K562 (cell line): Measurements from ENCODE around the gene EGLN3. TPM values are rescaled to one million over a fixed set of nuclear protein-coding genes. Genes with fewer than 3 reads are reported as not detected.

ENCODE experiments used
- ATAC-seq: fragments of 200-7000 bp; cut with Tn5 transposase; 3 replicates; pipeline ENCODE4 v1.9.1; 2020; ENCODE audit warnings: moderate library complexity
- BruUV-seq: library from RNA; stranded (reverse); fragments of 400-500 nt; replicated peaks from 2 replicates; lab custom pipeline; 2021; lab: Mats Ljungman, UMichigan
- CTCF ChIA-PET: fragments of 300-600 bp; formaldehyde crosslinking; extraction: SDS; loops from one replicate; lab custom pipeline; 2021; ENCODE audit warnings: low intra/inter-chr PET ratio; lab: Yijun Ruan, JAX
- POLR2A ChIA-PET: fragments of 300-600, 350-650 bp; sonication (Branson Sonifier 250); formaldehyde crosslinking; extraction: SDS; loops from one replicate; lab custom pipeline; 2021; ENCODE audit warnings: antibody characterized with exemption, inconsistent platforms; lab: Yijun Ruan, JAX
- DNase-seq, 4 experiments: peaks; one replicate each; pipeline versions ENCODE4 v3.0.0 to v3.0.0-alpha.2; 2011 to 2018; ENCODE audit warnings: low spot score in 3 of 4, mixed read lengths in 3 of 4; ENCODE audit errors: extremely low read depth in 1 of 4
- FAIRE-seq: peaks from 2 replicates; lab custom pipeline; 2011; peaks lifted over from hg19 to GRCh38; lab: Jason Lieb, UNC
- H2AFZ ChIP-seq: 2 replicates; pipeline ENCODE4 v1.6.0; 2011; ENCODE audit warnings: low read depth, low read length, control low read depth, inconsistent platforms
- H3K27ac ChIP-seq: fragments of 200-600 bp; 3 replicates; pipeline ENCODE4 v1.8.0; 2011; ENCODE audit warnings: low read depth, mild to moderate bottlenecking, control low read depth, inconsistent platforms, low read length, moderate library complexity, mixed read lengths; ENCODE audit errors: extremely low read depth
- H3K27me3 ChIP-seq, 2 experiments: fragments of 300-600 bp in 1 of 2; 2 replicates in 1 of 2; 3 replicates in 1 of 2; pipeline versions ENCODE4 v1.6.0 to v1.8.0; 2011; ENCODE audit warnings: inconsistent platforms in 2 of 2, low read length in 2 of 2, mild to moderate bottlenecking in 1 of 2, mixed read lengths in 1 of 2, moderate library complexity in 1 of 2; ENCODE audit not compliant: control insufficient read depth in 2 of 2, insufficient read depth in 2 of 2
- H3K36me3 ChIP-seq: fragments of 300-600 bp; 3 replicates; pipeline ENCODE4 v1.8.0; 2011; ENCODE audit warnings: mild to moderate bottlenecking, low read length, inconsistent platforms; ENCODE audit not compliant: control insufficient read depth, insufficient read depth
- H3K4me1 ChIP-seq, 2 experiments: fragments of 200-600 bp in 1 of 2; replicated peaks in 1 of 2; 2 replicates in 1 of 2; 3 replicates in 1 of 2; pipeline versions ENCODE4 v1.5.1 to v1.8.0; 2011; ENCODE audit warnings: inconsistent platforms in 2 of 2, low read length in 2 of 2, mild to moderate bottlenecking in 1 of 2, mixed read lengths in 1 of 2, moderate library complexity in 1 of 2; ENCODE audit not compliant: control insufficient read depth in 2 of 2, insufficient read depth in 2 of 2
- H3K4me2 ChIP-seq: 2 replicates; pipeline ENCODE4 v1.6.1; 2011; ENCODE audit warnings: low read length, control low read depth, inconsistent platforms, mixed read lengths; ENCODE audit not compliant: insufficient read depth
- H3K4me3 ChIP-seq: fragments of 200-600 bp; sonication (generic), shearing (Covaris generic); 2 replicates; pipeline ENCODE4 v1.5.1; 2016; ENCODE audit warnings: control low read depth, inconsistent platforms
- H3K79me2 ChIP-seq: fragments of 200-600 bp; 3 replicates; pipeline ENCODE4 v1.8.0; 2011; ENCODE audit warnings: low read length, inconsistent platforms; ENCODE audit not compliant: control insufficient read depth, insufficient read depth
- H3K9ac ChIP-seq, 2 experiments: 2 replicates each; pipeline versions ENCODE4 v1.6.0 to v1.6.1; 2011; ENCODE audit warnings: low read depth in 2 of 2, low read length in 2 of 2, control low read depth in 1 of 2, inconsistent platforms in 1 of 2, mild to moderate bottlenecking in 1 of 2, mixed read lengths in 1 of 2; ENCODE audit not compliant: insufficient read depth in 1 of 2
- H3K9me1 ChIP-seq: one replicate; pipeline ENCODE4 v1.6.0; 2011; ENCODE audit warnings: inconsistent platforms, mild to moderate bottlenecking, low read length, moderate library complexity; ENCODE audit not compliant: control insufficient read depth, insufficient read depth
- H3K9me3 ChIP-seq: replicated peaks from 2 replicates; pipeline ENCODE4 v1.5.1; 2011; ENCODE audit warnings: low read depth, low read length, inconsistent platforms; ENCODE audit not compliant: control insufficient read depth, insufficient read depth
- H4K20me1 ChIP-seq: replicated peaks from 2 replicates; pipeline ENCODE4 v1.6.1; 2011; ENCODE audit warnings: low read length, inconsistent platforms, mixed read lengths; ENCODE audit not compliant: control insufficient read depth, insufficient read depth
- CBFA2T3 ChIP-seq: fragments of 450-650 bp; IDR thresholded peaks from 2 replicates; pipeline ENCODE4 v1.6.1; 2017
- CC2D1A ChIP-seq: fragments of 450-650 bp; IDR thresholded peaks from 2 replicates; pipeline ENCODE4 v1.6.1; 2017; ENCODE audit warnings: mild to moderate bottlenecking
- JUND ChIP-seq, 2 experiments: IDR thresholded peaks; 2 replicates in 1 of 2; 3 replicates in 1 of 2; pipeline ENCODE4 v1.6.1; 2011; ENCODE audit warnings: borderline replicate concordance in 2 of 2, low read depth in 2 of 2, low read length in 2 of 2, improper control_type of control experiment in 1 of 2, missing biosample characterization in 1 of 2, missing genetic modification characterization in 1 of 2, missing genetic modification reagents in 1 of 2
- RAD21 ChIP-seq, 2 experiments: fragments of 250-450 bp in 1 of 2; fragments of 450-650 bp in 1 of 2; sonication (Bioruptor Pico) in 1 of 2; formaldehyde crosslinking in 1 of 2; IDR thresholded peaks in 1 of 2; conservative IDR thresholded peaks in 1 of 2; 2 replicates each; pipeline versions ENCODE4 v1.4.0 to v1.8.0; 2020 to 2022; ENCODE audit warnings: mild to moderate bottlenecking in 2 of 2, moderate library complexity in 1 of 2
- TRIM24 ChIP-seq, 2 experiments: fragments of 450-650 bp; IDR thresholded peaks; 2 replicates each; pipeline ENCODE4 v1.6.1; 2016
- TRIM28 ChIP-seq: fragments of 450-650 bp; IDR thresholded peaks from 2 replicates; pipeline ENCODE4 v1.6.1; 2017
- ZNF316 ChIP-seq: fragments of 450-650 bp; IDR thresholded peaks from 2 replicates; pipeline ENCODE4 v1.6.1; 2016
- ZNF76 ChIP-seq: fragments of 250-450 bp; sonication (Bioruptor Pico); IDR thresholded peaks from 2 replicates; pipeline ENCODE4 v1.4.0; 2020; ENCODE audit warnings: mild to moderate bottlenecking, moderate library complexity, borderline replicate concordance
- WGBS: fragments of 100-300 bp; shearing (Covaris generic); methylation state at CpG from one replicate; pipeline ENCODE4 v1.1.6; 2016; ENCODE audit warnings: low coverage, mixed read lengths; ENCODE audit not compliant: insufficient coverage; ENCODE audit errors: missing lambda C conversion rate; 5-methylcytosine and 5-hydroxymethylcytosine counted together
- in situ Hi-C: fragments of 300-500 bp; cut with MboI; formaldehyde crosslinking; loops from 4 replicates; pipeline ENCODE4 v1.15.0; 2018; ENCODE audit warnings: inconsistent platforms, mixed read lengths
- intact Hi-C: fragments of 100-400 bp; cut with micrococcal nuclease; formaldehyde crosslinking; loops from 2 replicates; pipeline ENCODE4 v1.14.2; 2022
- polyA plus RNA-seq, 8 experiments: library from polyadenylated mRNA; depleted of rRNA in 4 of 8; stranded (reverse) in 5 of 8; unstranded in 3 of 8; fragments of >200 nt; fragmentation: Nextera tagmentation in 2 of 8; fragmentation: Illumina TruSeq in 1 of 8; extraction: Ambion mirVana in 2 of 8; extraction: Trizol in 1 of 8; gene quantifications; 2 replicates each; pipeline versions ENCODE4 v1.2.1 to v1.2.3, GENCODE V29; 2011 to 2014; ENCODE audit warnings: inconsistent platforms in 1 of 8, missing spikeins in 1 of 8
- total RNA-seq, 7 experiments: library from RNA; depleted of rRNA in 6 of 7; stranded (reverse); fragments of >200 nt in 6 of 7; fragmentation: Illumina TruSeq in 2 of 7; extraction: Trizol in 2 of 7; gene quantifications; 2 replicates each; pipeline versions ENCODE4 v1.2.1 to v1.2.3, GENCODE V29; 2011 to 2021; ENCODE audit warnings: low replicate concordance in 1 of 7

The EGLN3 gene
- total and polyA plus RNA-seq, 9 of the 15 experiments (the other 6 are each of a cell fraction or from before 2014, with no cell fraction given): 2.5 to 87.6 (median 5.8) TPM

GRCh38 chr14:33908540-33909223 is 42.2 kb downstream of the EGLN3 start:
- no peaks in the 10 kb centered on the region for H3K36me3 ChIP-seq
- H3K9me1 ChIP-seq: no peaks in the 10 kb centered on the region
- DNase-seq (no peak), FAIRE-seq (no peak)
- H3K4me2 ChIP-seq: no peak overlapping the region
- no peaks in the 10 kb centered on the region for H4K20me1 ChIP-seq
- WGBS: 85% methylated on average over 10 of the region's 13 CpGs
- no peak overlapping the region for H2AFZ ChIP-seq
- CTCF ChIA-PET: no interaction called here
- TF ChIP-seq CBFA2T3: no peak
- TF ChIP-seq CC2D1A: no peak
- TF ChIP-seq ZNF316: peak; percentile 62
- TF ChIP-seq ZNF76 (CRISPR knock-in tag): no peak
- no peak for TF ChIP-seq JUND (IDR thresholded peaks at IDR 0.05; ENCODE audit: borderline replicate concordance, low read depth, low read length)
- TF ChIP-seq JUND (tag; IDR thresholded peaks at IDR 0.05; ENCODE audit: borderline replicate concordance, low read depth, low read length): no peak
- TF ChIP-seq TRIM28: 0 out of 2 replicates have a peak, but pooled peaks have one; percentile 60
- TF ChIP-seq RAD21 (CRISPR knock-in tag; conservative IDR thresholded peaks at IDR 0.05 in 1 of 2, IDR thresholded peaks at IDR 0.05 in 1 of 2): peak in 1 of 2 experiments; percentile 6; a peak in 1 of 4 replicates
- peak in 1 of 2 experiments; percentile 27; a peak in 1 of 4 replicates for TF ChIP-seq TRIM24 (IDR thresholded peaks at IDR 0.05)
- TF ChIP-seq, all 486 proteins: peak for 4
- intact Hi-C loops: no loop called here
- POLR2A ChIA-PET: interaction anchor here (1.0 kb wide), 1 partner anchor 10 kb away, joined by 3 read pairs; no protein-coding TSS in a partner anchor
- Histone ChIP-seq H3K4me3 (no peak overlapping the region), H3K79me2 (no peaks in the 10 kb centered on the region), H3K4me1 (peaks cover 0 to 6% of the 10 kb centered on the region in 2 experiments; a peak in 3 of 5 replicates), H3K27ac (no peak overlapping the region), H3K9ac (no peak overlapping the region), H3K27me3 (no peaks in the 10 kb centered on the region), H3K9me3 (no peaks in the 10 kb centered on the region)
- BruUV-seq: no TSS peak
- in situ Hi-C loops: no loop called here
- no peak; the same call in 2 of the 3 replicates for ATAC-seq
